GM23338 (cell line): ENCODE data around the gene AP1S3. TPM values are rescaled to one million over a fixed set of nuclear protein-coding genes. Genes with fewer than 3 reads are reported as not detected.
"Not testable (repeated sequence)": the region's sequence is repeated elsewhere in the genome, so short reads cannot be mapped to it uniquely, and the experiment has no call there.

Source experiments
- ATAC-seq: fragments of 200-7000 bp; cut with Tn5 transposase; 3 replicates; pipeline ENCODE4 v1.9.1; 2020
- DNase-seq: peaks from one replicate; pipeline ENCODE4 v3.0.0-alpha.2; 2015; ENCODE audit warnings: low spot score
- H2AFZ ChIP-seq: fragments of 200-600 bp; sonication (generic); 2 replicates; pipeline ENCODE4 v1.8.0; 2016; ENCODE audit warnings: antibody characterized with exemption, mild to moderate bottlenecking, moderate library complexity
- H3F3A ChIP-seq: fragments of 200-600 bp; sonication (generic); replicated peaks from 2 replicates; pipeline ENCODE4 v1.8.0; 2017; ENCODE audit warnings: antibody characterized with exemption, mixed run types, low read depth
- H3K27ac ChIP-seq: fragments of 200-600 bp; sonication (generic); 2 replicates; pipeline ENCODE4 v1.6.1; 2016; ENCODE audit warnings: low read depth
- H3K27me3 ChIP-seq: fragments of 200-600 bp; sonication (generic); 2 replicates; pipeline ENCODE4 v1.8.0; 2016; ENCODE audit warnings: mild to moderate bottlenecking, mixed run types, moderate library complexity; ENCODE audit not compliant: insufficient read depth
- H3K36me3 ChIP-seq: fragments of 200-600 bp; sonication (generic); 2 replicates; pipeline ENCODE4 v1.8.0; 2016; ENCODE audit warnings: mild to moderate bottlenecking; ENCODE audit not compliant: insufficient read depth
- H3K4me1 ChIP-seq: fragments of 200-600 bp; sonication (generic); 2 replicates; pipeline ENCODE4 v1.8.0; 2016; ENCODE audit warnings: mild to moderate bottlenecking, moderate library complexity; ENCODE audit not compliant: insufficient read depth
- H3K4me2 ChIP-seq: fragments of 200-600 bp; sonication (generic); 2 replicates; pipeline ENCODE4 v1.7.1; 2017; ENCODE audit warnings: mixed run types
- H3K4me3 ChIP-seq: fragments of 200-600 bp; sonication (generic); 2 replicates; pipeline ENCODE4 v1.6.1; 2016; ENCODE audit warnings: mixed run types
- H3K79me2 ChIP-seq: fragments of 200-600 bp; sonication (generic); replicated peaks from 2 replicates; pipeline ENCODE4 v1.8.0; 2017; ENCODE audit warnings: mild to moderate bottlenecking; ENCODE audit not compliant: insufficient read depth
- H3K9me2 ChIP-seq: fragments of 200-600 bp; sonication (generic); 2 replicates; pipeline ENCODE4 v1.8.0; 2017; ENCODE audit not compliant: insufficient read depth
- H4K20me1 ChIP-seq: fragments of 200-600 bp; sonication (generic); replicated peaks from 2 replicates; pipeline ENCODE4 v1.8.0; 2017; ENCODE audit warnings: mild to moderate bottlenecking; ENCODE audit not compliant: insufficient read depth
- H3K27ac Mint-ChIP-seq: 2 replicates; pipeline ENCODE4 v1.8.0; 2020; ENCODE audit warnings: inconsistent platforms, mild to moderate bottlenecking, moderate library complexity, mixed read lengths
- H3K27me3 Mint-ChIP-seq: 3 replicates; pipeline ENCODE4 v1.8.0; 2022; ENCODE audit warnings: low read depth, mild to moderate bottlenecking, moderate library complexity, mixed read lengths, inconsistent platforms; ENCODE audit not compliant: insufficient read depth, poor library complexity
- H3K36me3 Mint-ChIP-seq: 3 replicates; pipeline ENCODE4 v1.8.0; 2021; ENCODE audit warnings: low read depth, mild to moderate bottlenecking, inconsistent platforms, moderate library complexity, mixed read lengths
- H3K4me1 Mint-ChIP-seq: 3 replicates; pipeline ENCODE4 v1.8.0; 2020; ENCODE audit warnings: mild to moderate bottlenecking, inconsistent platforms, mixed read lengths
- H3K4me3 Mint-ChIP-seq: 3 replicates; pipeline ENCODE4 v1.8.0; 2021; ENCODE audit warnings: moderate library complexity, mild to moderate bottlenecking, inconsistent platforms, mixed read lengths
- H3K9me3 Mint-ChIP-seq: 3 replicates; pipeline ENCODE4 v1.8.0; 2020; ENCODE audit warnings: moderate library complexity, mild to moderate bottlenecking, inconsistent platforms, mixed read lengths
- ETS1 ChIP-seq: IDR thresholded peaks from 2 replicates; pipeline ENCODE4 v1.6.1; 2016; ENCODE audit warnings: antibody characterized with exemption
- EZH2 ChIP-seq: fragments of 200-600 bp; sonication (generic); IDR thresholded peaks from one replicate; pipeline ENCODE4 v1.8.0; 2017; ENCODE audit warnings: antibody characterized with exemption, mild to moderate bottlenecking, low read depth; ENCODE audit not compliant: unreplicated experiment
- JUNB ChIP-seq: IDR thresholded peaks from one replicate; pipeline ENCODE4 v1.6.1; 2016; ENCODE audit warnings: antibody characterized with exemption; ENCODE audit not compliant: unreplicated experiment
- REST ChIP-seq: IDR thresholded peaks from one replicate; pipeline ENCODE4 v1.6.1; 2018; ENCODE audit warnings: antibody characterized with exemption; ENCODE audit not compliant: unreplicated experiment
- STAT1 ChIP-seq: IDR thresholded peaks from one replicate; pipeline ENCODE4 v1.6.1; 2016; ENCODE audit warnings: antibody characterized with exemption; ENCODE audit not compliant: unreplicated experiment
- ZNF114 ChIP-seq: fragments of 250-450 bp; sonication (Bioruptor Pico); IDR thresholded peaks from 2 replicates; pipeline ENCODE4 v1.5.0; 2020; ENCODE audit warnings: mild to moderate bottlenecking, moderate library complexity
- polyA plus RNA-seq: library from polyadenylated mRNA; unstranded; fragments of >200 nt; fragmentation: Nextera tagmentation; extraction: Ambion mirVana; gene quantifications from 2 replicates; pipeline ENCODE4 v1.2.1, GENCODE V29; 2016
- total RNA-seq: library from RNA; depleted of rRNA; stranded (reverse); fragments of >200 nt; shearing (Covaris generic); gene quantifications from 2 replicates; pipeline ENCODE4 v1.2.3, GENCODE V29; 2014

Gene AP1S3
- total and polyA plus RNA-seq, 2 experiments from 2014 or later = 8.8 to 25.5 TPM

GRCh38 chr2:223815884-223816570 lies 21.4 kb downstream of the AP1S3 start:
- peaks cover 39% of the 10 kb centered on the region for H3K79me2 ChIP-seq
- H3K4me2 ChIP-seq = no peak overlapping the region

GRCh38 chr2:223815186-223815883 lies 22.0 kb downstream of the AP1S3 start:
- H3K4me3 Mint-ChIP-seq = no peak overlapping the region
- DNase-seq (no peak), ATAC-seq (no peak)
- H3F3A ChIP-seq = no peaks in the 10 kb centered on the region
- no peak overlapping the region for H2AFZ ChIP-seq
- no peaks in the 10 kb centered on the region for H3K36me3 Mint-ChIP-seq
- H3K9me2 ChIP-seq = no peaks in the 10 kb centered on the region
- no peaks in the 10 kb centered on the region for H3K27me3 Mint-ChIP-seq
- no peak for TF ChIP-seq STAT1
- TF ChIP-seq ETS1 = no peak
- no peak for TF ChIP-seq EZH2
- no peak for TF ChIP-seq JUNB
- no peak for TF ChIP-seq REST
- H3K9me3 Mint-ChIP-seq = no peaks in the 10 kb centered on the region
- peaks cover 11% of the 10 kb centered on the region; the same call in 1 of the 2 replicates for H3K4me1 ChIP-seq
- H3K27ac Mint-ChIP-seq = no peak overlapping the region
- H3K79me2 ChIP-seq = peaks cover 43% of the 10 kb centered on the region
- H3K27ac ChIP-seq = no peak overlapping the region
- no peaks in the 10 kb centered on the region for H3K27me3 ChIP-seq
- H3K4me3 ChIP-seq = no peak overlapping the region
- no peaks in the 10 kb centered on the region for H3K36me3 ChIP-seq
- H4K20me1 ChIP-seq = no peaks in the 10 kb centered on the region
- H3K4me2 ChIP-seq = no peak overlapping the region
- H3K4me1 Mint-ChIP-seq = peaks cover 6% of the 10 kb centered on the region; the same call in 2 of the 3 replicates

More at GRCh38 chr2:223815884-223816570, 21.4 kb downstream of the AP1S3 start:
- Mint-ChIP-seq H3K27ac (no peak overlapping the region), H3K4me1 (peaks cover 12% of the 10 kb centered on the region), H3K4me3 (no peak overlapping the region), H3K27me3 (no peaks in the 10 kb centered on the region), H3K36me3 (no peaks in the 10 kb centered on the region), H3K9me3 (no peaks in the 10 kb centered on the region)
- peaks cover 17% of the 10 kb centered on the region; the same call in 1 of the 2 replicates for H3K4me1 ChIP-seq
- no peaks in the 10 kb centered on the region for H3K36me3 ChIP-seq
- no peaks in the 10 kb centered on the region for H3K9me2 ChIP-seq
- no peaks in the 10 kb centered on the region for H4K20me1 ChIP-seq
- no peak overlapping the region for H3K4me3 ChIP-seq
- ATAC-seq (no peak), DNase-seq (no peak)
- H2AFZ ChIP-seq = no peak overlapping the region
- no peaks in the 10 kb centered on the region for H3F3A ChIP-seq
- no peak overlapping the region for H3K27ac ChIP-seq
- no peaks in the 10 kb centered on the region for H3K27me3 ChIP-seq
- no peak for TF ChIP-seq ZNF114 (CRISPR knock-in tag)

- not testable (repeated sequence) for H3K27me3 ChIP-seq, H3K9me2 ChIP-seq, H2AFZ ChIP-seq, H3F3A ChIP-seq, H4K20me1 ChIP-seq, H3K36me3 Mint-ChIP-seq, H3K4me3 ChIP-seq, ATAC-seq, H3K36me3 ChIP-seq, H3K27me3 Mint-ChIP-seq, DNase-seq, H3K4me3 Mint-ChIP-seq, H3K4me1 Mint-ChIP-seq, H3K4me2 ChIP-seq, H3K27ac Mint-ChIP-seq, H3K4me1 ChIP-seq, H3K27ac ChIP-seq, H3K9me3 Mint-ChIP-seq
- peaks cover 47% of the 10 kb centered on the region for H3K79me2 ChIP-seq
Observed at GRCh38 chr2:223814764-223815163, 22.6 kb downstream of the AP1S3 start.
